GM12874 (cell line): ENCODE data around the gene SLC22A23.

ENCODE experiments used
- CTCF ChIP-seq: IDR thresholded peaks from 2 replicates; pipeline ENCODE4 v1.5.1; 2011; ENCODE audit warnings: low read depth, mild to moderate bottlenecking, control low read depth, low read length, moderate library complexity; ENCODE audit not compliant: insufficient read depth

SLC22A23 gene

DNA sequence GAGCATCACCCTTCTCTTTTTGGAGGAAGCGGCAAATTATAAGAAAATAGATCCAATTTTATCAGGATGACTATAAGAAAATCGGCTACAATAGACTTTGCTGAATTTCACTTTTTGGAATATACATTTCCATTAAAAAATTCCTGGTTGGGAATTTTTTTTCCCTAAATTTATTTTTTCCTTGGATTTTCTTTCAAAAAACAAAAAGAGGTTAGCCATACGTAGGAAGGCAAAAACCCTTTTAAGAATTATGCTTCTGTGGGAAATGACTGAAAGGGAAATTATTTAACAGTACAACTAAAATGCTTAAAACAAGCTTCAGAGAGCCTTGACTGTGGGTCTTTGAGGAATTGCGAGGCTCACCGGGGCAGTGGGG, 86.9 kb downstream of the SLC22A23 start:
- no peak for TF ChIP-seq CTCF

DNA sequence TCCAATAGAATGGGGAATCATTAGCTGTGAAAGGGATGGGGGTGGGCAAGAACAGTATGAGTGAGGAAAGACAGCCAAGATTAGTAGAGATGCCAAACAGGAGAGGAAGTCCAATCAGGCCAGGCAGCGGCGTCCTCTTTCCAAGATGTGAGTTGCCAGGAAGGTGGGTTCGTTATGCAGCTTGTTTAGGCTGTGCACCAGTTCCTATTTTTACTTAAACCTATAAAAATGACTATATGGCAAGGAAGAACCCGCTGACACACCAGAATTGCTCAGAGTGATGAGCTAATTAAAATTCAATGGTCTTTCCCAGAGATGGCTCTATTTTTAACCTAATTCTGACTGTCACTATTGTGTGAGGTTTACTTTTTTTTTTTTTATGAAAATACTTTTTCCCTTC, 88.2 kb downstream of the SLC22A23 start:
- no peak for TF ChIP-seq CTCF

DNA sequence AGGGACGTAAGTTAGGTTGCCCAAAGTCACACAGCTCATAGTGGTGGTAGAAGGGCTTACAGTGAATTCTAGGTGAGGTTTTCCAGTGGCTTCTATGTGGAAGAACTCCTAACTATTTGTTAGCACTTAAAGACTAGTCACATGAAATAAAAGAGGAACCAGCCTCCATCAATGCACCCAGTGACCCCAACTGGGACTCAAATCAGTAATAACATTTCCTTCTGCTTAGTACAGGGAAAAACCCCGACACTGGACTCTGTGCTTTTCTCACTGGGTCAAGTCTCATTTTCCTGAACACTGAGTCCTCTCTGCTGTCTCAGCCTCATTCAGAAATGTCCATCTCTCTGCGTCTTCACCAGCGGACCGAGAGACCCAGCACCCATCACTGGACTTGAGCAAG, 89.2 kb downstream of the SLC22A23 start:
- TF ChIP-seq CTCF: no peak

GRCh38 chr6:3366596-3367413, 90.0 kb downstream of the SLC22A23 start:
- TF ChIP-seq CTCF: no peak

DNA sequence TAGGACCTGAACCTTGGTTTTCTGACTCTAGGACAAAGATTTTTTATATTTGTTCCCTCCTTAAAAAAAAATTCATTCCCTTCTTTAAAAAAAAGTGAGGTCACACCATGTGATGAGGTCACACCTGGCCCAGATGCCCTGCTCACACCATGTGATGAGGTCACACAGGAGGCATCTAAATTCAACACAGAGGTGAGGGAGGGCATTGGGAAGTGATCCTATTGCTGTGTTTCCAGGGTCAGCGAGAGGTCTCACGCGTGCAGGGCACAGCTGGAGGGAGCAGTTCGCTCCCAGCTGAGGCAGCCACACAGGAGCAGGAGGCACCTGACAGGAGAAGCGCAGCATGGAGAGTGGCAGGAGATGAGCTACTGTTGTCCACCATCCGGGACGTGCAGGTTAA, 92.5 kb downstream of the SLC22A23 start:
- TF ChIP-seq CTCF: no peak

DNA sequence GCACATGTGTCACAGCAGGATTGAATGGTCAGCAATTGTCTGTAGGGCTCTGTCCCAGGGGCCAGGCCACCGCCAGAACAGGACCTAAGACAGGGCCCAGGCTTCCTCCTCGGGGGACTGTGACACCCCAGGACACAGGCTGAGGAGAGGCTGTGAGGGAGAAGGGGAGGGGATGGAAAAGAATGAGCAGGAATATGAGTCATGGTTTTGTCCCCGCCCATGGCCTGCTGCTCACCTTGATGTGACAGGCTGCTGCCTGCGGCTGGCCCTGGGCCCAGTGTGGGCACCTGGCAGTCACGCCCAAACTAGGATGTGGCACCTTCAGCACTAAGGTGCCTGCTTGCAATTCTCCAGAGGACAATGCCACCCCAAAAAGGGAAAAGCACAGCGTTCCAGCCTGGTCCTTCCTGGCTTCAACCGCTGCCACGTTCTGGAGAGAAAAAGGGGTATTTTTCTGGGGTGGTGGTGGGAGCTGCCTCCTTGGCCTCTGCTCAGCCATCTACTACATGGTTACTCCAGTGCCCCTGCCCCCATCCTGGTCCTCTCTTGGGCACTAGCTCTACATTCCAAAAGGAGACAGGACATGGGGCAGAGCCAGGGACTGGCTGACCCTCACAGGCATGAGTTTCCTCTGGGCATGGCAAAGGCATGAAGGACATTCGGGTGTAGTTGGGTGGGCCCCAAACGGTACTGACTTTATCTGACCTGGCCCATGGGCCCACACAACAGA, 93.4 kb downstream of the SLC22A23 start:
- no peak for TF ChIP-seq CTCF

DNA sequence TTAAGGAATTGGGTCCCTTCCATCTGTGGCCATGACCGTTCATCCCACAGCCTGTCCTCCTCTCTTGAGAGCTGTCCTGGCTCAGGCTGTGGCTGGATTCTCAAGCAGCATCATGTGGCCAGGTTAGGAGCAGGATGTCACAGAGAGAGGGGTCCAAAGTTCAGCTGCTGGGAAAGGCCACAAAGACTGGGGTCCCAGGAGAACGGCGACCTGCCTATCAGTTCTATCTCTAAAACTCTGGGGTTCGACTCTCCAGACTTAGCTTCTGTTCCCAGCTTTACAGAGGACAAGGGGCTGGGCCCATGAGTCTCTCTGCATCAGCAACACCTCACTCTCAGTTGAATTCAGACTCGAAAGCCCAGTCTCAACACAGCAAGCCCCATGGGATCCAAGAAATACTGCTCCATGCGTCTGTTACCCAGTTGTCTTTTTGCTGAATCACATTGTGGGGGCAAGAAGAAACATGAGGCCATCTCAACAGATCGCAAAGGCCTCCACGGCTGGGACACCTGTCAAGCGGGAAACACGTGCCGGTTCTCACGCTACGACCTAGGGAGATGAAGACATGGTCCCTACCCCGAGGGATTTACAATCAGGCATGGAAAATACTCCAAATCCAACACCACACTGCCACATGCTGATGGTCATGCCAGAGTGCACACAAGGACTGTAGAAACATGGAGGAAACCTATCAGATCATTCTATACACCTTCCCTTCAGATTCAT, 95.4 kb downstream of the SLC22A23 start:
- TF ChIP-seq CTCF: no peak
